Measurements from ENCODE around the gene PLS3.

The PLS3 gene

GRCh38 chrX:115642311-115642710, 81.3 kb downstream of the PLS3 start:
- TF ChIP-seq USF1 (IDR thresholded peaks at IDR 0.05) (no peak), ZBTB7A (IDR thresholded peaks at IDR 0.05; ENCODE audit: low read depth) (no peak), NFIC (IDR thresholded peaks at IDR 0.05) (no peak), EP300 (IDR thresholded peaks at IDR 0.05; ENCODE audit: borderline replicate concordance) (no peak), RAD21 (IDR thresholded peaks at IDR 0.05; ENCODE audit: low read depth) (no peak), MAX (IDR thresholded peaks at IDR 0.05) (no peak), TCF12 (IDR thresholded peaks at IDR 0.05; ENCODE audit: low read depth) (no peak), REST (IDR thresholded peaks at IDR 0.05; ENCODE audit: low read depth) (no peak), FOXM1 (IDR thresholded peaks at IDR 0.05; ENCODE audit: borderline replicate concordance, low read depth) (no peak)

- TF ChIP-seq EGR1 (IDR thresholded peaks at IDR 0.05) (no peak), RAD21 (IDR thresholded peaks at IDR 0.05; ENCODE audit: low read depth) (peak; percentile 75), FOXM1 (IDR thresholded peaks at IDR 0.05; ENCODE audit: borderline replicate concordance, low read depth) (no peak), TCF12 (IDR thresholded peaks at IDR 0.05; ENCODE audit: low read depth) (no peak), EP300 (IDR thresholded peaks at IDR 0.05; ENCODE audit: borderline replicate concordance) (no peak)
Measured at GRCh38 chrX:115642895-115643530, 82.0 kb downstream of the PLS3 start.

GRCh38 chrX:115649461-115650063, 88.6 kb downstream of the PLS3 start:
- TF ChIP-seq RAD21 (IDR thresholded peaks at IDR 0.05; ENCODE audit: low read depth) (no peak), TEAD4 (IDR thresholded peaks at IDR 0.05) (no peak), YY1 (IDR thresholded peaks at IDR 0.05; ENCODE audit: low read depth) (no peak), NFIC (IDR thresholded peaks at IDR 0.05) (no peak), TAF1 (IDR thresholded peaks at IDR 0.05; ENCODE audit: low read depth) (no peak), CREB1 (IDR thresholded peaks at IDR 0.05; ENCODE audit: low read depth) (no peak), REST (IDR thresholded peaks at IDR 0.05; ENCODE audit: low read depth) (no peak), TCF12 (IDR thresholded peaks at IDR 0.05; ENCODE audit: low read depth) (no peak), EGR1 (IDR thresholded peaks at IDR 0.05) (no peak), MAX (IDR thresholded peaks at IDR 0.05) (no peak), ZBTB7A (IDR thresholded peaks at IDR 0.05; ENCODE audit: low read depth) (no peak), USF1 (IDR thresholded peaks at IDR 0.05) (no peak), CEBPB (IDR thresholded peaks at IDR 0.05) (no peak), FOXM1 (IDR thresholded peaks at IDR 0.05; ENCODE audit: borderline replicate concordance, low read depth) (no peak), EP300 (IDR thresholded peaks at IDR 0.05; ENCODE audit: borderline replicate concordance) (no peak)

- TF ChIP-seq NFIC (IDR thresholded peaks at IDR 0.05) (no peak), CEBPB (IDR thresholded peaks at IDR 0.05) (no peak), MAX (IDR thresholded peaks at IDR 0.05) (no peak), FOXM1 (IDR thresholded peaks at IDR 0.05; ENCODE audit: borderline replicate concordance, low read depth) (no peak), TEAD4 (IDR thresholded peaks at IDR 0.05) (no peak), EGR1 (IDR thresholded peaks at IDR 0.05) (no peak), TAF1 (IDR thresholded peaks at IDR 0.05; ENCODE audit: low read depth) (no peak), CREB1 (IDR thresholded peaks at IDR 0.05; ENCODE audit: low read depth) (no peak), REST (IDR thresholded peaks at IDR 0.05; ENCODE audit: low read depth) (no peak), ZBTB7A (IDR thresholded peaks at IDR 0.05; ENCODE audit: low read depth) (no peak), USF1 (IDR thresholded peaks at IDR 0.05) (no peak), RAD21 (IDR thresholded peaks at IDR 0.05; ENCODE audit: low read depth) (no peak), EP300 (IDR thresholded peaks at IDR 0.05; ENCODE audit: borderline replicate concordance) (no peak), YY1 (IDR thresholded peaks at IDR 0.05; ENCODE audit: low read depth) (no peak), TCF12 (IDR thresholded peaks at IDR 0.05; ENCODE audit: low read depth) (no peak)
Measured at GRCh38 chrX:115650449-115650848, 89.5 kb downstream of the PLS3 start.
